ENCODE measurements around the gene FAM193A. TPM values are rescaled to one million over a fixed set of nuclear protein-coding genes. Genes with fewer than 3 reads are reported as not detected.
"Not testable (repeated sequence)": the region's sequence is repeated elsewhere in the genome, so short reads cannot be mapped to it uniquely, and the experiment has no call there.

Gene FAM193A
- polyA plus RNA-seq, 1 of the 3 experiments (the other 2 are of a cell fraction) = 9.2 TPM

- H3K4me3 ChIP-seq (ENCODE audit: low read depth in 2 of 2, low read length in 1 of 2); H3K9me3 ChIP-seq; H3F3A ChIP-seq (replicated peaks; ENCODE audit: insufficient read depth); POLR2A ChIA-PET; H3K27ac ChIP-seq (ENCODE audit: low read depth in 2 of 2, low read length in 1 of 2); H2AFZ ChIP-seq (ENCODE audit: low read depth); H3K27me3 ChIP-seq (ENCODE audit: insufficient read depth); H3K4me2 ChIP-seq; CTCF ChIA-PET; H3K4me1 ChIP-seq (ENCODE audit: control insufficient read depth in 1 of 2, insufficient read depth in 2 of 2, low read depth in 1 of 2, low read length in 1 of 2); H3K9ac ChIP-seq; H3K9me2 ChIP-seq; DNase-seq: not testable (repeated sequence)
- 82% methylated on average over 8 of the region's 9 CpGs for WGBS (ENCODE audit: low lambda C conversion rate)
- peaks cover 32 to 63% of the 10 kb centered on the region in 2 experiments for H3K36me3 ChIP-seq (replicated peaks in 1 of 2; ENCODE audit: control insufficient read depth in 1 of 2, insufficient read depth in 2 of 2, low read length in 1 of 2)
- peaks cover 18% of the 10 kb centered on the region; the same call in 1 of the 2 replicates for H3K79me2 ChIP-seq (ENCODE audit: insufficient read depth)
- peaks cover 13% of the 10 kb centered on the region; the same call in 1 of the 2 replicates for H4K20me1 ChIP-seq (ENCODE audit: insufficient read depth)
Measured at GRCh38 chr4:2514193-2514592, 22.3 kb upstream of the FAM193A start.

- H3F3A ChIP-seq (replicated peaks; ENCODE audit: insufficient read depth); H3K9ac ChIP-seq; H3K4me3 ChIP-seq (ENCODE audit: low read depth in 2 of 2, low read length in 1 of 2); H3K27me3 ChIP-seq (ENCODE audit: insufficient read depth); H4K20me1 ChIP-seq (ENCODE audit: insufficient read depth); H3K9me2 ChIP-seq; POLR2A ChIA-PET; H3K9me3 ChIP-seq; CTCF ChIA-PET; H3K27ac ChIP-seq (ENCODE audit: low read depth in 2 of 2, low read length in 1 of 2); H3K4me2 ChIP-seq; H3K4me1 ChIP-seq (ENCODE audit: control insufficient read depth in 1 of 2, insufficient read depth in 2 of 2, low read depth in 1 of 2, low read length in 1 of 2); H2AFZ ChIP-seq (ENCODE audit: low read depth); DNase-seq: not testable (repeated sequence)
- Histone ChIP-seq H3K79me2 (ENCODE audit: insufficient read depth) (peaks cover 11% of the 10 kb centered on the region; the same call in 1 of the 2 replicates), H3K36me3 (replicated peaks in 1 of 2; ENCODE audit: control insufficient read depth in 1 of 2, insufficient read depth in 2 of 2, low read length in 1 of 2) (peaks cover 28 to 56% of the 10 kb centered on the region in 2 experiments)
- WGBS (ENCODE audit: low lambda C conversion rate) = 95% methylated on average over 11 of the region's 11 CpGs
Measured at GRCh38 chr4:2514944-2515343, 21.5 kb upstream of the FAM193A start.

- peaks cover 21 to 45% of the 10 kb centered on the region in 2 experiments for H3K36me3 ChIP-seq (replicated peaks in 1 of 2; ENCODE audit: control insufficient read depth in 1 of 2, insufficient read depth in 2 of 2, low read length in 1 of 2)
Measured at GRCh38 chr4:2515830-2516550, 20.5 kb upstream of the FAM193A start.

More at GRCh38 chr4:2515830-2516550, 20.5 kb upstream of the FAM193A start:
- no peak overlapping the region for H2AFZ ChIP-seq (ENCODE audit: low read depth)
- H3K27me3 ChIP-seq (ENCODE audit: insufficient read depth) = no peaks in the 10 kb centered on the region
- H3K27ac ChIP-seq (ENCODE audit: low read depth in 2 of 2, low read length in 1 of 2) = no peak overlapping the region; a peak in 1 of 4 replicates
- H3K4me2 ChIP-seq = no peak overlapping the region
- H3K79me2 ChIP-seq (ENCODE audit: insufficient read depth) = 0 out of 2 replicates have a peak, but pooled peaks cover 8% of the 10 kb centered on the region
- H3K4me1 ChIP-seq (ENCODE audit: control insufficient read depth in 1 of 2, insufficient read depth in 2 of 2, low read depth in 1 of 2, low read length in 1 of 2) = no peaks in the 10 kb centered on the region
- no peak overlapping the region for H3K9ac ChIP-seq
- H3K9me3 ChIP-seq = no peaks in the 10 kb centered on the region
- H3K4me3 ChIP-seq (ENCODE audit: low read depth in 2 of 2, low read length in 1 of 2) = no peak overlapping the region
- no peaks in the 10 kb centered on the region for H4K20me1 ChIP-seq (ENCODE audit: insufficient read depth)
- ChIA-PET POLR2A (no interaction called here), CTCF (no interaction called here)
- DNase-seq = no peak
- no peaks in the 10 kb centered on the region for H3K9me2 ChIP-seq
- 100% methylated on average over 3 of the region's 4 CpGs for WGBS (ENCODE audit: low lambda C conversion rate)
- H3F3A ChIP-seq (replicated peaks; ENCODE audit: insufficient read depth) = peaks cover 7% of the 10 kb centered on the region
- TF ChIP-seq MXI1 (IDR thresholded peaks at IDR 0.05; ENCODE audit: low read depth, low read length) (no peak), RAD21 (IDR thresholded peaks at IDR 0.05; ENCODE audit: low read length) (no peak), TEAD4 (IDR thresholded peaks at IDR 0.05; ENCODE audit: borderline replicate concordance, insufficient read depth) (no peak), MAX (IDR thresholded peaks at IDR 0.05; ENCODE audit: low read depth) (no peak), FOXM1 (IDR thresholded peaks at IDR 0.05; ENCODE audit: low read depth) (no peak), RXRA (IDR thresholded peaks at IDR 0.05; ENCODE audit: borderline replicate concordance, low read depth) (no peak), IRF3 (IDR thresholded peaks at IDR 0.05; ENCODE audit: low read depth, low read length) (no peak), FOSL2 (IDR thresholded peaks at IDR 0.05; ENCODE audit: borderline replicate concordance, low read depth) (no peak), GABPA (IDR thresholded peaks at IDR 0.05; ENCODE audit: low read depth) (no peak), YY1 (IDR thresholded peaks at IDR 0.05; ENCODE audit: low read depth) (no peak), POLR2AphosphoS5 (IDR thresholded peaks at IDR 0.05; ENCODE audit: low read depth, low read length) (no peak), FOXJ3 (CRISPR knock-in tag; IDR thresholded peaks at IDR 0.05) (no peak)

All from SK-N-SH (cell line).